Stimulated activated effector memory CD8-positive, alpha-beta T cell treated with anti-CD3 and anti-CD28 coated beads, Interleukin-12 subunit alpha, Interleukin-12 subunit beta, amount 100 ng/mL, for 72 hours (primary cell): ENCODE results near the gene CHMP4A.

Experiments used
- ATAC-seq: fragments of 150-1000 bp; cut with Tn5 transposase; 2 replicates; pipeline ENCODE4 v1.10.0; 2021
- DNase-seq, 2 donors: peaks; one replicate each; pipeline ENCODE4 v3.0.0; 2021 to 2022; ENCODE audit warnings: low spot score in 2 of 2
- H3K27ac Mint-ChIP-seq: one replicate; pipeline ENCODE4 v1.8.0; 2022; ENCODE audit warnings: mild to moderate bottlenecking, mixed read lengths
- H3K36me3 Mint-ChIP-seq: one replicate; pipeline ENCODE4 v1.8.0; 2022; ENCODE audit warnings: mild to moderate bottlenecking, mixed read lengths
- H3K4me1 Mint-ChIP-seq: one replicate; pipeline ENCODE4 v1.8.0; 2022; ENCODE audit warnings: mixed read lengths
- H3K4me3 Mint-ChIP-seq: one replicate; pipeline ENCODE4 v1.8.0; 2022; ENCODE audit warnings: mild to moderate bottlenecking, mixed read lengths
- H3K9me3 Mint-ChIP-seq: one replicate; pipeline ENCODE4 v1.8.0; 2022; ENCODE audit warnings: mixed read lengths

Gene CHMP4A

GRCh38 chr14:24184104-24184970 lies 29.0 kb downstream of the CHMP4A start:
- H3K36me3 Mint-ChIP-seq, result peaks cover 87% of the 10 kb centered on the region
- no peak overlapping the region for H3K4me3 Mint-ChIP-seq
- DNase-seq (no peak), ATAC-seq (no peak)
- peaks cover 43% of the 10 kb centered on the region for H3K4me1 Mint-ChIP-seq
- no peaks in the 10 kb centered on the region for H3K9me3 Mint-ChIP-seq
- H3K27ac Mint-ChIP-seq, result peak overlapping the region; percentile 64

- ATAC-seq (no peak), DNase-seq (no peak)
- Mint-ChIP-seq H3K9me3 (no peaks in the 10 kb centered on the region), H3K27ac (peak overlapping the region; percentile 84), H3K4me1 (peaks cover 42% of the 10 kb centered on the region), H3K4me3 (no peak overlapping the region), H3K36me3 (peaks cover 90% of the 10 kb centered on the region)
Observed at GRCh38 chr14:24183014-24183481, 30.2 kb downstream of the CHMP4A start.

- Mint-ChIP-seq H3K4me3 (no peak overlapping the region), H3K9me3 (no peaks in the 10 kb centered on the region), H3K4me1 (peaks cover 34% of the 10 kb centered on the region), H3K36me3 (peaks cover 90% of the 10 kb centered on the region), H3K27ac (peak overlapping the region; percentile 84)
- no peak for ATAC-seq
- no peak for DNase-seq
Observed at GRCh38 chr14:24182110-24182882, 31.0 kb downstream of the CHMP4A start.

GRCh38 chr14:24181371-24182077 lies 31.8 kb downstream of the CHMP4A start:
- peak overlapping the region; percentile 85 for H3K27ac Mint-ChIP-seq

GRCh38 chr14:24179961-24180796 lies 33.1 kb downstream of the CHMP4A start:
- H3K4me3 Mint-ChIP-seq, result no peak overlapping the region
- peaks cover 98% of the 10 kb centered on the region for H3K36me3 Mint-ChIP-seq
- H3K9me3 Mint-ChIP-seq, result no peaks in the 10 kb centered on the region
- peaks cover 25% of the 10 kb centered on the region for H3K4me1 Mint-ChIP-seq
- DNase-seq, result no peak
- peak; percentile 27 for ATAC-seq
- H3K27ac Mint-ChIP-seq, result peak overlapping the region; percentile 85

More at GRCh38 chr14:24181371-24182077, 31.8 kb downstream of the CHMP4A start:
- H3K4me1 Mint-ChIP-seq, result peaks cover 29% of the 10 kb centered on the region
- ATAC-seq (no peak), DNase-seq (no peak)
- H3K36me3 Mint-ChIP-seq, result peaks cover 93% of the 10 kb centered on the region
- H3K9me3 Mint-ChIP-seq, result no peaks in the 10 kb centered on the region
- no peak overlapping the region for H3K4me3 Mint-ChIP-seq

- H3K4me3 Mint-ChIP-seq, result no peak overlapping the region
- ATAC-seq (peak; percentile 2), DNase-seq (no peak)
- H3K9me3 Mint-ChIP-seq, result no peaks in the 10 kb centered on the region
- H3K4me1 Mint-ChIP-seq, result peaks cover 32% of the 10 kb centered on the region
- peaks cover 98% of the 10 kb centered on the region for H3K36me3 Mint-ChIP-seq
- peak overlapping the region; percentile 85 for H3K27ac Mint-ChIP-seq
Observed at GRCh38 chr14:24179294-24179960, 33.9 kb downstream of the CHMP4A start.

- peaks cover 98% of the 10 kb centered on the region for H3K36me3 Mint-ChIP-seq
- DNase-seq (no peak), ATAC-seq (no peak)
- no peaks in the 10 kb centered on the region for H3K9me3 Mint-ChIP-seq
- H3K27ac Mint-ChIP-seq, result peak overlapping the region; percentile 85
- no peak overlapping the region for H3K4me3 Mint-ChIP-seq
- H3K4me1 Mint-ChIP-seq, result peaks cover 34% of the 10 kb centered on the region
Observed at GRCh38 chr14:24178399-24179178, 34.7 kb downstream of the CHMP4A start.

- DNase-seq (no peak), ATAC-seq (no peak)
- Mint-ChIP-seq H3K4me1 (peaks cover 41% of the 10 kb centered on the region), H3K27ac (no peak overlapping the region), H3K36me3 (peaks cover 98% of the 10 kb centered on the region), H3K9me3 (no peaks in the 10 kb centered on the region), H3K4me3 (no peak overlapping the region)
Observed at GRCh38 chr14:24177891-24178290, 35.4 kb downstream of the CHMP4A start.

- no peak for ATAC-seq
- H3K36me3 Mint-ChIP-seq, result peaks cover 94% of the 10 kb centered on the region
- no peak overlapping the region for H3K4me3 Mint-ChIP-seq
- no peak overlapping the region for H3K27ac Mint-ChIP-seq
- H3K9me3 Mint-ChIP-seq, result no peaks in the 10 kb centered on the region
- H3K4me1 Mint-ChIP-seq, result peaks cover 39% of the 10 kb centered on the region
- DNase-seq, result no peak
Observed at GRCh38 chr14:24177041-24177825, 36.1 kb downstream of the CHMP4A start.

- DNase-seq, result no peak
- ATAC-seq, result no peak
- peaks cover 91% of the 10 kb centered on the region for H3K36me3 Mint-ChIP-seq
- H3K27ac Mint-ChIP-seq, result no peak overlapping the region
- H3K4me3 Mint-ChIP-seq, result no peak overlapping the region
- no peaks in the 10 kb centered on the region for H3K9me3 Mint-ChIP-seq
- peaks cover 44% of the 10 kb centered on the region for H3K4me1 Mint-ChIP-seq
Observed at GRCh38 chr14:24176599-24176998, 36.7 kb downstream of the CHMP4A start.

- peak overlapping the region; percentile 64 for H3K27ac Mint-ChIP-seq
- peak overlapping the region; percentile 84 for H3K4me3 Mint-ChIP-seq
- H3K4me1 Mint-ChIP-seq, result peaks cover 42% of the 10 kb centered on the region
- no peaks in the 10 kb centered on the region for H3K9me3 Mint-ChIP-seq
- H3K36me3 Mint-ChIP-seq, result peaks cover 91% of the 10 kb centered on the region
- no peak for ATAC-seq
- DNase-seq, result no peak
Observed at GRCh38 chr14:24172871-24173281, 40.4 kb downstream of the CHMP4A start.

- DNase-seq (no peak), ATAC-seq (no peak)
- Mint-ChIP-seq H3K9me3 (no peaks in the 10 kb centered on the region), H3K4me3 (peak overlapping the region; percentile 84), H3K27ac (peak overlapping the region; percentile 86), H3K36me3 (peaks cover 91% of the 10 kb centered on the region), H3K4me1 (peaks cover 47% of the 10 kb centered on the region)
Observed at GRCh38 chr14:24172261-24172860, 40.9 kb downstream of the CHMP4A start.
